Measurements from ENCODE around the gene UBTF. TPM values are rescaled to one million over a fixed set of nuclear protein-coding genes. Genes with fewer than 3 reads are reported as not detected.
A peak's percentile ranks its signal among the peaks of the same experiment; 100 is the strongest.

Gene UBTF
- total RNA-seq, 1 experiment from 2014 or later, result 114 TPM

- Histone ChIP-seq H3K4me3 (ENCODE audit: low read depth, low read length, poor library complexity, severe bottlenecking) (peak overlapping the region; percentile 72), H3K9me3 (ENCODE audit: low read depth, low read length, poor library complexity, severe bottlenecking) (no peaks in the 10 kb centered on the region), H3K27ac (ENCODE audit: low read depth, low read length, poor library complexity, severe bottlenecking) (no peak overlapping the region), H3K27me3 (replicated peaks; ENCODE audit: insufficient read depth, low read depth, low read length, poor library complexity) (no peaks in the 10 kb centered on the region), H3K4me1 (ENCODE audit: insufficient read depth, low read length, poor library complexity, severe bottlenecking) (peaks cover 7% of the 10 kb centered on the region), H3K36me3 (ENCODE audit: insufficient read depth, low read length, poor library complexity, severe bottlenecking) (no peaks in the 10 kb centered on the region)
- TF ChIP-seq CTCF (conservative IDR thresholded peaks at IDR 0.05; ENCODE audit: low read depth, low read length) (0 out of 2 replicates have a peak, but pooled peaks have one; percentile 13), EZH2 (IDR thresholded peaks at IDR 0.05; ENCODE audit: borderline replicate concordance, low read depth, low read length, poor library complexity, severe bottlenecking) (no peak)
- peak; percentile 69 for DNase-seq (ENCODE audit: low spot score)
- POLR2A ChIA-PET (ENCODE audit: low non-redundant PET), result no interaction called here
- CTCF ChIA-PET, result interaction anchor here (0.5 to 0.8 kb wide), 4 partner anchors 102 to 927 kb away, joined by 3 to 5 read pairs (median 4); no protein-coding TSS in a partner anchor
- intact Hi-C loops (cut with micrococcal nuclease; ENCODE audit: unreplicated experiment), result loop anchor here (5.0 kb wide), 1 partner anchor 105 kb away; no protein-coding TSS in a partner anchor
- BruUV-seq (replicated peaks), result no TSS peak
Measured at GRCh38 chr17:44222112-44222869, 2.8 kb upstream of the UBTF start.

- CTCF ChIA-PET, result interaction anchor here (0.5 to 0.8 kb wide), 4 partner anchors 101 to 928 kb away, joined by 3 to 5 read pairs (median 4); no protein-coding TSS in a partner anchor
- POLR2A ChIA-PET (ENCODE audit: low non-redundant PET), result interaction anchor here (0.6 kb wide), 1 partner anchor 10 kb away, joined by 4 read pairs; no protein-coding TSS in a partner anchor
- no peak for TF ChIP-seq CTCF (conservative IDR thresholded peaks at IDR 0.05; ENCODE audit: low read depth, low read length)
- TF ChIP-seq EZH2 (IDR thresholded peaks at IDR 0.05; ENCODE audit: borderline replicate concordance, low read depth, low read length, poor library complexity, severe bottlenecking), result no peak
- BruUV-seq (replicated peaks), result no TSS peak
- intact Hi-C loops (cut with micrococcal nuclease; ENCODE audit: unreplicated experiment), result loop anchor here (5.0 kb wide), 1 partner anchor 106 kb away; no protein-coding TSS in a partner anchor
- Histone ChIP-seq H3K4me3 (ENCODE audit: low read depth, low read length, poor library complexity, severe bottlenecking) (peak overlapping the region; percentile 72), H3K36me3 (ENCODE audit: insufficient read depth, low read length, poor library complexity, severe bottlenecking) (peaks cover 4% of the 10 kb centered on the region), H3K9me3 (ENCODE audit: low read depth, low read length, poor library complexity, severe bottlenecking) (no peaks in the 10 kb centered on the region), H3K4me1 (ENCODE audit: insufficient read depth, low read length, poor library complexity, severe bottlenecking) (peaks cover 9% of the 10 kb centered on the region), H3K27ac (ENCODE audit: low read depth, low read length, poor library complexity, severe bottlenecking) (peak overlapping the region; percentile 70), H3K27me3 (replicated peaks; ENCODE audit: insufficient read depth, low read depth, low read length, poor library complexity) (no peaks in the 10 kb centered on the region)
- DNase-seq (ENCODE audit: low spot score), result no peak
Measured at GRCh38 chr17:44221862-44222111, 2.3 kb upstream of the UBTF start.

GRCh38 chr17:44221084-44221861 is 1.8 kb upstream of the UBTF start:
- CTCF ChIA-PET, result interaction anchor here (0.5 to 0.8 kb wide), 4 partner anchors 101 to 928 kb away, joined by 3 to 5 read pairs (median 4); no protein-coding TSS in a partner anchor
- DNase-seq (ENCODE audit: low spot score), result peak; percentile 78
- Histone ChIP-seq H3K27ac (ENCODE audit: low read depth, low read length, poor library complexity, severe bottlenecking) (peak overlapping the region; percentile 70), H3K4me3 (ENCODE audit: low read depth, low read length, poor library complexity, severe bottlenecking) (peak overlapping the region; percentile 72), H3K36me3 (ENCODE audit: insufficient read depth, low read length, poor library complexity, severe bottlenecking) (peaks cover 9% of the 10 kb centered on the region), H3K27me3 (replicated peaks; ENCODE audit: insufficient read depth, low read depth, low read length, poor library complexity) (no peaks in the 10 kb centered on the region), H3K4me1 (ENCODE audit: insufficient read depth, low read length, poor library complexity, severe bottlenecking) (peaks cover 9% of the 10 kb centered on the region), H3K9me3 (ENCODE audit: low read depth, low read length, poor library complexity, severe bottlenecking) (no peaks in the 10 kb centered on the region)
- intact Hi-C loops (cut with micrococcal nuclease; ENCODE audit: unreplicated experiment), result loop anchor here (5.0 kb wide), 1 partner anchor 106 kb away; no protein-coding TSS in a partner anchor
- BruUV-seq (replicated peaks), result TSS peak; percentile 49
- POLR2A ChIA-PET (ENCODE audit: low non-redundant PET), result interaction anchor here (0.6 kb wide), 1 partner anchor 11 kb away, joined by 4 read pairs; no protein-coding TSS in a partner anchor
- no peak for TF ChIP-seq EZH2 (IDR thresholded peaks at IDR 0.05; ENCODE audit: borderline replicate concordance, low read depth, low read length, poor library complexity, severe bottlenecking)
- TF ChIP-seq CTCF (conservative IDR thresholded peaks at IDR 0.05; ENCODE audit: low read depth, low read length), result no peak

All from A673 (cell line).